GM19023 (cell line): ENCODE measurements around the gene FRMD6.

Experiments used
- ATAC-seq: cut with Tn5 transposase; IDR thresholded peaks from one replicate; pipeline ENCODE4 v1.9.1; 2021; ENCODE audit warnings: mild to moderate bottlenecking, moderate library complexity; ENCODE audit not compliant: unreplicated experiment

FRMD6 gene

GRCh38 chr14:51663783-51664326 is 12.1 kb downstream of the FRMD6 start:
- no peak for ATAC-seq

GRCh38 chr14:51666070-51666469 is 14.4 kb downstream of the FRMD6 start:
- ATAC-seq = no peak

GRCh38 chr14:51666826-51667225 is 15.1 kb downstream of the FRMD6 start:
- ATAC-seq = no peak

GRCh38 chr14:51668870-51669269 is 17.2 kb downstream of the FRMD6 start:
- no peak for ATAC-seq

GRCh38 chr14:51674294-51675002 is 22.7 kb downstream of the FRMD6 start:
- ATAC-seq = no peak

- ATAC-seq = no peak
Observed at GRCh38 chr14:51676549-51676948, 24.8 kb downstream of the FRMD6 start.

- ATAC-seq = no peak
Observed at GRCh38 chr14:51677266-51677665, 25.6 kb downstream of the FRMD6 start.

- no peak for ATAC-seq
Observed at GRCh38 chr14:51677738-51678137, 26.0 kb downstream of the FRMD6 start.

GRCh38 chr14:51680031-51680430 is 28.3 kb downstream of the FRMD6 start:
- ATAC-seq = no peak

GRCh38 chr14:51681411-51681810 is 29.7 kb downstream of the FRMD6 start:
- no peak for ATAC-seq

- ATAC-seq = no peak
Observed at GRCh38 chr14:51682411-51682810, 30.7 kb downstream of the FRMD6 start.

GRCh38 chr14:51684760-51685159 is 33.0 kb downstream of the FRMD6 start:
- ATAC-seq = no peak

- no peak for ATAC-seq
Observed at GRCh38 chr14:51691176-51691575, 39.5 kb downstream of the FRMD6 start.

- ATAC-seq = no peak
Observed at GRCh38 chr14:51692646-51693045, 40.9 kb downstream of the FRMD6 start.

GRCh38 chr14:51697848-51698247 is 46.1 kb downstream of the FRMD6 start:
- no peak for ATAC-seq

- no peak for ATAC-seq
Observed at GRCh38 chr14:51701951-51702350, 50.2 kb downstream of the FRMD6 start.

- no peak for ATAC-seq
Observed at GRCh38 chr14:51703787-51704186, 52.1 kb downstream of the FRMD6 start.

- ATAC-seq = no peak
Observed at GRCh38 chr14:51704545-51704944, 52.8 kb downstream of the FRMD6 start.

- ATAC-seq = no peak
Observed at GRCh38 chr14:51707327-51707726, 55.6 kb downstream of the FRMD6 start.

- no peak for ATAC-seq
Observed at GRCh38 chr14:51711505-51711904, 59.8 kb downstream of the FRMD6 start.

GRCh38 chr14:51715250-51715649 is 63.5 kb downstream of the FRMD6 start:
- ATAC-seq = no peak

- ATAC-seq = no peak
Observed at GRCh38 chr14:51715742-51716141, 64.0 kb downstream of the FRMD6 start.

GRCh38 chr14:51716610-51717009 is 64.9 kb downstream of the FRMD6 start:
- ATAC-seq = no peak
